GM10266 (cell line): ENCODE measurements around the gene TUBD1.
"Not testable (repeated sequence)": the region's sequence is repeated elsewhere in the genome, so short reads cannot be mapped to it uniquely, and the experiment has no call there.

Experiments
- DNase-seq: peaks from one replicate; pipeline ENCODE4 v3.0.0; 2012; ENCODE audit errors: extremely low spot score
- TF ChIP-seq, protein P1 (sequence below): IDR thresholded peaks from 2 replicates; pipeline ENCODE4 v1.5.1; 2012; ENCODE audit warnings: mild to moderate bottlenecking, low read depth; ENCODE audit not compliant: control insufficient read depth, insufficient read depth; ENCODE audit errors: missing control alignments

TUBD1 gene

DNA sequence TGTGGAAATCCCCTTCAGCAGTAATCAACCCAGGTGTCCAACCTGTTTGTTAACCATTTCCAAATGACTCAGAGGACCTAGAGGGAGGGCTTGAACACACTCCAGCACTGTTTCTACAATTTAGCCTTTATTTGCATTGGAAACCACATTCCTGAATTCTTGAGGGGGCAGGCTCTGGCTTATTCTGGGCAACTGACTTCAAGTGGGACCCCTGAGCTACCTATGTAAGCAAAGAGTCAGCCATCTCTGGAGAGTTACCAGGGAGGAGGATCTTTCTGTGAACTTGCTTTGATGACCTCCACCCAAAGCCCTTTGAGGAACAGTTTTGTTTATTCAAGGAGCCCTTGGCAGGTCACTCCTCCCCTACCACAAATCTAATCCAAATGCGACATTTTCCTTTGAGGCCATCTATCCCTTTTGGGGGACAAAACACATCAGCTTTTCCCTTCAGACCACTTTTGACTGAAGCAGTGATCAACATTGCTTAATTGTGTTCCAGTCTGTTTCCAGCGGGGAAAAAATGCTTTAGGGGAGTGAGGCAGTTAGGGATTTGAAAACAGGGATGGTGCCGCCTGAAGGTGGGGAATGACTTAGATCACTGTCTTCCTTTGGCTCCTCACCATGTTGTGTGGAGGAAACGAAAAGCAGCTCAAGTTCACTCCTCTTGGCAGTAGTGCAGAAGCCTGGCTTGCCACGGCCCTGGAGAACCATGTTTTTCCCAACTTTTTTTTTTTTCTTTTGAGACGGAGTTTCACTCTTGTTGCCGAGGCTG, 46.2 kb downstream of the TUBD1 start:
- TF ChIP-seq, protein P1, sequence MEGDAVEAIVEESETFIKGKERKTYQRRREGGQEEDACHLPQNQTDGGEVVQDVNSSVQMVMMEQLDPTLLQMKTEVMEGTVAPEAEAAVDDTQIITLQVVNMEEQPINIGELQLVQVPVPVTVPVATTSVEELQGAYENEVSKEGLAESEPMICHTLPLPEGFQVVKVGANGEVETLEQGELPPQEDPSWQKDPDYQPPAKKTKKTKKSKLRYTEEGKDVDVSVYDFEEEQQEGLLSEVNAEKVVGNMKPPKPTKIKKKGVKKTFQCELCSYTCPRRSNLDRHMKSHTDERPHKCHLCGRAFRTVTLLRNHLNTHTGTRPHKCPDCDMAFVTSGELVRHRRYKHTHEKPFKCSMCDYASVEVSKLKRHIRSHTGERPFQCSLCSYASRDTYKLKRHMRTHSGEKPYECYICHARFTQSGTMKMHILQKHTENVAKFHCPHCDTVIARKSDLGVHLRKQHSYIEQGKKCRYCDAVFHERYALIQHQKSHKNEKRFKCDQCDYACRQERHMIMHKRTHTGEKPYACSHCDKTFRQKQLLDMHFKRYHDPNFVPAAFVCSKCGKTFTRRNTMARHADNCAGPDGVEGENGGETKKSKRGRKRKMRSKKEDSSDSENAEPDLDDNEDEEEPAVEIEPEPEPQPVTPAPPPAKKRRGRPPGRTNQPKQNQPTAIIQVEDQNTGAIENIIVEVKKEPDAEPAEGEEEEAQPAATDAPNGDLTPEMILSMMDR, result no peak
- no peak for DNase-seq

DNA sequence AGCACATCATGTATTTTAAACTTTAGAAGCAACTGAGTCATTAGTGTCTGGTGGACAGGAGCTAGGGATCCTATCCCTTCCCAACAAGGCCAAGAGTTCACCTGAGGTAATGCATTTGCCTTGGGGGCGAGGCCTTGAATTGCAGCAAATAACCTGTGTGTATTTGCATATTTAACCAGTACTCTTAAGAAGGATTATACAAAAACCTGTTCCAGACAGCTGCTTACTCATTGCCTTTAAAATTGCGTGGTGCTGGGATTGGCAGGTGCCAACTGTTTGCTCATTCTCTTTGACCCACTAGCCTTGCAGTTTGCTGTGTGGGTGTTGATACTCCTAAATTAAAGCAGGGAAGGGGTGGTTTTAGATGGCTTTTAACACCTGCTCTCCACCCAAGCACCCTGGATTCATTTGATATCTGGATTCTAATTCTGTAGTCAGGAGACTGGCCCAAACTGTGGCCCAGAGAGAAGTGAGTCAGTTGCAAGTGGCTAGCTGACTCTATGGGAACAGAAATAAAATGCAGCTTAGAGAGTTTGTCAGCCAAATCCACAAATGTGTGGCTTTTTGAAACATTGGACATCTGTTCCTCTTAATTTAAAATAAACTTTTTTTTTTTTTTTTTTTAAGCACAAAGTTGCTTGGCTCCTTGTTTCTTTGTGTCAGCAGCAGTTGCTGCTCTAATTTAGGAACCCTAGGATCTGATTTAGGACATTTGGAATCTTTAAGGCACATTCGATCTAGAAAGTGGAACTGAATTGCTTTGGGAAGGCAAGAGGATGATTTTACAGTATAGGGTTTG, 46.9 kb downstream of the TUBD1 start:
- DNase-seq, result no peak
- TF ChIP-seq, protein P1, result no peak

DNA sequence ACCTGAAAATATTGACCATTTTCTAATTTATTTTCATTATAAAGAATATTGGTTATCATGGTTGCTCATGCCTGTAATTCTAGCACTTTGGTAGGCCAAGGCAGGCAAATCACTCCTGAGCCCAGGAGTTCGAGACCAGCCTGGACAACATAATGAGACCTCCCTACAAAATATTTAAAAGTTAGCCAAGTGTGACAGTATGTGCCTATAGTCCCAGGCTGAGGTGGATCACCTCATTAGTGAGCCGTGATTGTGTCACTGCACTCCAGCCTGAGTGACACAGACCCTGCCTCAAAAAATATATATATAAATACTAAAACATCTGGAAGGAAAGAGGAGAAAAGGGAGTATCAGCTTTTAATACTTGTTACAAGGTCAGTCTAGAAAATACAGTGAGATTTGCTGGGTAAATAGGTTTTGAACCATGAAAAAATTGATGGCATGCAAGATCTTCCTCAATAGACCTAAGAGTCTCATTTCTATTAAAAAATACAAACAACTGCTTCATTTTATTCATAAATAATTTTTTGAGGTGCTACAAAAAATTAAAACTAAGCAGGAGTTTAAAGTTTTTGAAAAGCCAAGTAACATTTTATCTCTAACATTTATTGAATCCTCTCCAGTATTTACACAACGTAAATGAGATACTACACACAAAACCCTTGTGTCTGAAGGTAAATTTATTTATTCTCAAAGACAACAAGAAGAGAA, 47.7 kb downstream of the TUBD1 start:
- no peak for DNase-seq
- TF ChIP-seq, protein P1, result no peak

DNA sequence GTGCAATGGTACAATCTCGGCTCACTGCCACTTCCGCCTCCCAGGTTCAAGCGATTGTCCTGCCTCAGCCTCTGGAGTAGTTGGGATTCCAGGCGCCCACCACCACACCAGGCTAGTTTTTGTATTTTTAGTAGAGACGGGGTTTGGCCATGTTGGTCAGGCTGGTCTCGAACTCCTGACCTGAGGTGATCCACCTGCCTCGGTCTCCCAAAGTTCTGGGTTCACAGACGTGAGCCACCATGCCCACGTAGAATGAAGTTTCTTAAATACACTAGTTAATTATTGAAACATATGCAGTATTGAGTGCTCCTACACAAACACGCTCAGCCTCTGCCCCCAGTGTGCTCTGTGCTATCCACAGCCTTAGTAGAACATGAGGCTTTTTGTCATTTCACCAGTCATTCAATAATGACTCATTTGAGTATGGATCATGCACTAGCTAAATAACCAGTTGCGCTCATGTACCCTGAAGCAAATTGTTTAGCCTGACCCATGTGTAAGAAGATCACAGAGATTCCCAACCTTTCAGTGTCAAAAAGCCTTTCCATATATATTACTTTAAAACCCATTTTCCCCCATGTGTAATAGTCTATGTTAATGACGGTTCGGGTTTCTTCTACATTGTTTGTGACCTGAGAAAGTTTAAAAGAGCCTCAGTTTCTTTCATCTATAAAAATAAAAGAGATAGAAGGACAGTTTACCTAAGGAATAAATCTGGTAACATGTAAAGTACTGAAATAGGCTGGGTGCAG, 49.7 kb downstream of the TUBD1 start:
- DNase-seq, result no peak
- TF ChIP-seq, protein P1, result no peak

DNA sequence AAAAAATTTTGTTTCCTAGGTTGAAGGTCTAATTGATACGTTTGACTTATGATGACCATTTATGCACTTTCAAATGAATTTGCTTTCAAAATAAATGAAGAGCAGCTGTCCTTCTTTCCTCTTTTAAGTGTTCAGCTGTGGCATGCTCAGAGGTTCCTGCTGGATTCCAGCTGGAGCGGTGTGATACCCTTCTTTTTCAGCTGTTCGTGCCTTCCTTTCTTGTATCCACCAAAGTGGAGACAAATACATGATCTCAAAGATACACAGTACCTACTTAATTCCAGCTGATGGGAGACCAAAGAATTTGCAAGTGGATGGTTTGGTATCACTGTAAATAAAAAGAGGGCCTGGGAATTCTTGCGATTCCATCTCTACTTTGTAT, 50.9 kb downstream of the TUBD1 start:
- DNase-seq, result not testable (repeated sequence)

DNA sequence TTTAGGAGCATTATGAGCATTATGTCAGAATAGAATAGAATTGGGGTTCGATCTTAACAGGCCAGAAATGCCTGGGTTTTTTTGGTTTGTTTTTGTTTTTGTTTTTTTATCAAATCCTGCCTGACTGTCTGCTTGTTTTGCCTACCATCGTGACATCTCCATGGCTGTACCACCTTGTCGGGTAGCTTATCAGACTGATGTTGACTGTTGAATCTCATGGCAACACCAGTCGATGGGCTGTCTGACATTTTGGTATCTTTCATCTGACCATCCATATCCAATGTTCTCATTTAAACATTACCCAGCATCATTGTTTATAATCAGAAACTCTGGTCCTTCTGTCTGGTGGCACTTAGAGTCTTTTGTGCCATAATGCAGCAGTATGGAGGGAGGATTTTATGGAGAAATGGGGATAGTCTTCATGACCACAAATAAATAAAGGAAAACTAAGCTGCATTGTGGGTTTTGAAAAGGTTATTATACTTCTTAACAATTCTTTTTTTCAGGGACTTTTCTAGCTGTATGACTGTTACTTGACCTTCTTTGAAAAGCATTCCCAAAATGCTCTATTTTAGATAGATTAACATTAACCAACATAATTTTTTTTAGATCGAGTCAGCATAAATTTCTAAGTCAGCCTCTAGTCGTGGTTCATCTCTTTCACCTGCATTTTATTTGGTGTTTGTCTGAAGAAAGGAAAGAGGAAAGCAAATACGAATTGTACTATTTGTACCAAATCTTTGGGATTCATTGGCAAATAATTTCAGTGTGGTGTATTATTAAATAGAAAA, 51.5 kb downstream of the TUBD1 start:
- not testable (repeated sequence) for DNase-seq

DNA sequence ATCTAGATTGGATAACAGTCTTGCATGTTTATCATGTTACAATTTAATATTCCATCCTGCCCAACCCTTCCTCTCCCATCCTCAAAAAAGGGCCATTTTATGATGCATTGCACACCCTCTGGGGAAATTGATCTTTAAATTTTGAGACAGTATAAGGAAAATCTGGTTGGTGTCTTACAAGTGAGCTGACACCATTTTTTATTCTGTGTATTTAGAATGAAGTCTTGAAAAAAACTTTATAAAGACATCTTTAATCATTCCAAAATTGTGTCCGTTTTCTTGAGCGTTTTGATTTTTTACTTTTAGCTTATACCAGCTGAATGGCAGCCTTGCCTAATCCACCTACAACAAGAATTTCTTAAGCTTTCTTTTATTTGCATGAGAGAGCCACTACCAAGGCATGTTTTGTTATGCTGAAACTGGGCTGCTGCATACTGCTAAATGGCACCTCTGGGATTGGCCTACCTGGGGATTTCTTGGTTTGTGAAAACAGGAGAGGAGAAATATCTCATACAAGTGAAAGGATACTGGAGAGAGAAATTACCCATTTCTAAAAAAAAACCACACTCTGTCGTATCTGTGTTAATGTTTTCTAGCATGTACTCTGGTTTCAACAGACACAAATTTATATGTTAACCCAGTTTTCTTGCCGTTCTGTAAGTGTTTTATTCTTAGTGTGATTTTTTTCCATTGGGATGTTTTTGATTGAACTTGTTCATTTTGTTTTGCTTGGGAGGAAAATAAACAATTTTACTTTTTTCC, 52.2 kb downstream of the TUBD1 start:
- no peak for DNase-seq
- TF ChIP-seq, protein P1, result no peak
